HepG2 (cell line): ENCODE results near the gene LHFPL2. TPM values are rescaled to one million over a fixed set of nuclear protein-coding genes. Genes with fewer than 3 reads are reported as not detected.

Source experiments
- BRD4 ChIP-seq: sonication (generic); formaldehyde crosslinking; IDR thresholded peaks from 2 replicates; pipeline ENCODE4 v1.4.0; 2020; ENCODE audit warnings: missing genetic modification reagents
- FOXA3 ChIP-seq: IDR thresholded peaks from 2 replicates; pipeline ENCODE4 v1.6.1; 2016; ENCODE audit warnings: missing genetic modification reagents, missing compliant biosample characterization
- HDAC1 ChIP-seq: sonication (generic); formaldehyde crosslinking; IDR thresholded peaks from 2 replicates; pipeline ENCODE4 v1.5.1; 2020; ENCODE audit warnings: mild to moderate bottlenecking, missing genetic modification reagents
- HDAC2 ChIP-seq: sonication (generic); formaldehyde crosslinking; IDR thresholded peaks from 2 replicates; pipeline ENCODE4 v1.4.0; 2020; ENCODE audit warnings: missing genetic modification reagents
- MED13 ChIP-seq: sonication (generic); formaldehyde crosslinking; IDR thresholded peaks from 2 replicates; pipeline ENCODE4 v1.5.0; 2020; ENCODE audit warnings: missing genetic modification reagents
- RXRB ChIP-seq: IDR thresholded peaks from 2 replicates; pipeline ENCODE4 v1.6.1; 2016; ENCODE audit warnings: borderline replicate concordance, missing genetic modification reagents, missing compliant biosample characterization
- ZBTB26 ChIP-seq: IDR thresholded peaks from 2 replicates; pipeline ENCODE4 v1.6.1; 2016; ENCODE audit warnings: missing compliant biosample characterization, missing genetic modification reagents, borderline replicate concordance
- ZHX1 ChIP-seq: sonication (generic); formaldehyde crosslinking; IDR thresholded peaks from 2 replicates; pipeline ENCODE4 v1.8.1; 2022; ENCODE audit warnings: low read depth, mild to moderate bottlenecking, missing genetic modification reagents
- ZNF224 ChIP-seq: sonication (generic); formaldehyde crosslinking; IDR thresholded peaks from 2 replicates; pipeline ENCODE4 v1.5.0; 2020; ENCODE audit warnings: mild to moderate bottlenecking, missing genetic modification reagents
- ZNF260 ChIP-seq: sonication (generic); formaldehyde crosslinking; IDR thresholded peaks from 2 replicates; pipeline ENCODE4 v1.4.0; 2020; ENCODE audit warnings: missing genetic modification reagents, low read depth, mild to moderate bottlenecking, borderline replicate concordance
- ZNF350 ChIP-seq: sonication (generic); formaldehyde crosslinking; IDR thresholded peaks from 2 replicates; pipeline ENCODE4 v1.4.0; 2020; ENCODE audit warnings: mild to moderate bottlenecking, low read depth, missing genetic modification reagents, borderline replicate concordance
- ZNF383 ChIP-seq: sonication (generic); formaldehyde crosslinking; IDR thresholded peaks from 2 replicates; pipeline ENCODE4 v1.4.0; 2020; ENCODE audit warnings: missing genetic modification reagents, mild to moderate bottlenecking, borderline replicate concordance
- ZNF441 ChIP-seq: sonication (generic); formaldehyde crosslinking; IDR thresholded peaks from 2 replicates; pipeline ENCODE4 v1.7.0; 2021; ENCODE audit warnings: missing genetic modification reagents, borderline replicate concordance
- ZNF546 ChIP-seq: sonication (generic); formaldehyde crosslinking; conservative IDR thresholded peaks from 2 replicates; pipeline ENCODE4 v1.8.1; 2023; ENCODE audit warnings: mild to moderate bottlenecking, missing genetic modification reagents
- ZNF788 ChIP-seq: sonication (generic); formaldehyde crosslinking; IDR thresholded peaks from 2 replicates; pipeline ENCODE4 v1.5.0; 2020; ENCODE audit warnings: mild to moderate bottlenecking, missing genetic modification reagents, borderline replicate concordance
- polyA plus RNA-seq, 8 experiments: library from polyadenylated mRNA; depleted of rRNA in 3 of 8; stranded (reverse) in 7 of 8; unstranded in 1 of 8; fragments of >200 nt; fragmentation: Illumina TruSeq in 4 of 8; extraction: Trizol in 4 of 8; gene quantifications; 2 replicates each; pipeline versions ENCODE4 v1.2.1 to v1.2.3, GENCODE V29; 2011 to 2016; ENCODE audit warnings: low read depth in 4 of 8, missing spikeins in 1 of 8, mixed read lengths in 1 of 8; ENCODE audit not compliant: insufficient read depth in 1 of 8
- total RNA-seq, 5 experiments: library from RNA; depleted of rRNA; stranded (reverse); fragments of >200 nt; fragmentation: Illumina TruSeq; extraction: Trizol; gene quantifications; 2 replicates each; pipeline ENCODE4 v1.2.3, GENCODE V29; 2016; ENCODE audit warnings: low read depth in 1 of 5
- TF ChIP-seq, protein P1 (sequence below): sonication (generic); formaldehyde crosslinking; IDR thresholded peaks from 2 replicates; pipeline ENCODE4 v1.4.0; 2020; ENCODE audit warnings: mild to moderate bottlenecking, missing genetic modification reagents

Gene LHFPL2
- total and polyA plus RNA-seq, 2 of the 13 experiments (the other 11 are each of a cell fraction or from before 2014, with no cell fraction given) = 6.0 to 20.0 TPM

DNA sequence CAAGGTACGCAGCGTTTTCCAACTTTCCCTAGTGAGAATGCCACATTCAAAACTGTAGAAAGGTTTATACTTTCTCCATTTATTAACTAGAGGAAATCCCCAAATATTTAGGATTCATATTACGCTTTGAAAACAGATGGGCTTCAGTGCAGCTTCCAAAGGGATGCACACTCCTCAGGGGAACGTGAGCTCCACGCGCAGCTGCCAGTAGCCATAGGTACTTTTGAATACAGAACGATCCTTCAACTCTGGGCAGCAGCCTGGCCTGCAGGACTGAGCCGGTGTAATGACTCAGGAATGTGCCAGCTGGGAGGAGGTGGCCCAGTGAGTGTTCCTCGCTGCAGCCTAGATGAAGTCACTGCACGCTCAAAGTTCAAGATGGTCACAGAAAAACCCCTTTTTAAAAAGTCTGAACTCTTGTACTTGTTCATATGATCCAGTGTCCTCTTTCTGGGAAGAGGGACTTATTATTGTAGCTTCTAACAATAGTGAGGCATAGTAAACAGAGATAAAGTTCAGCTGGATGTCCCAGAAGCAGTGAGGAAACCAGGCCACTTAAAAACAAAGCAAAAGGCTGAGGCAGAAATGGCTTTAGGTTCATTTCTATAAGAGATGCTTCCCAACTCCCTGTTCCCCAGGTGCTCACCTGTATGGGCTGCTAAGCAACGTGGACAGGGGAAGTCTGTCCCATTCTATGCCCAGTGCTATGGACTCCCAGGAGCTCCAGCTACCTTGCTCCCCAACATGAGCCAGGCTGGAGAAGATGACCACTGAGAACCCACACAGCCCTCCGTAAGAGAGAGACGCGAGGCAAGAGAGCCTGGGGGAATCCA lies 130.0 kb downstream of the LHFPL2 start (continued):
- TF ChIP-seq, protein P1, sequence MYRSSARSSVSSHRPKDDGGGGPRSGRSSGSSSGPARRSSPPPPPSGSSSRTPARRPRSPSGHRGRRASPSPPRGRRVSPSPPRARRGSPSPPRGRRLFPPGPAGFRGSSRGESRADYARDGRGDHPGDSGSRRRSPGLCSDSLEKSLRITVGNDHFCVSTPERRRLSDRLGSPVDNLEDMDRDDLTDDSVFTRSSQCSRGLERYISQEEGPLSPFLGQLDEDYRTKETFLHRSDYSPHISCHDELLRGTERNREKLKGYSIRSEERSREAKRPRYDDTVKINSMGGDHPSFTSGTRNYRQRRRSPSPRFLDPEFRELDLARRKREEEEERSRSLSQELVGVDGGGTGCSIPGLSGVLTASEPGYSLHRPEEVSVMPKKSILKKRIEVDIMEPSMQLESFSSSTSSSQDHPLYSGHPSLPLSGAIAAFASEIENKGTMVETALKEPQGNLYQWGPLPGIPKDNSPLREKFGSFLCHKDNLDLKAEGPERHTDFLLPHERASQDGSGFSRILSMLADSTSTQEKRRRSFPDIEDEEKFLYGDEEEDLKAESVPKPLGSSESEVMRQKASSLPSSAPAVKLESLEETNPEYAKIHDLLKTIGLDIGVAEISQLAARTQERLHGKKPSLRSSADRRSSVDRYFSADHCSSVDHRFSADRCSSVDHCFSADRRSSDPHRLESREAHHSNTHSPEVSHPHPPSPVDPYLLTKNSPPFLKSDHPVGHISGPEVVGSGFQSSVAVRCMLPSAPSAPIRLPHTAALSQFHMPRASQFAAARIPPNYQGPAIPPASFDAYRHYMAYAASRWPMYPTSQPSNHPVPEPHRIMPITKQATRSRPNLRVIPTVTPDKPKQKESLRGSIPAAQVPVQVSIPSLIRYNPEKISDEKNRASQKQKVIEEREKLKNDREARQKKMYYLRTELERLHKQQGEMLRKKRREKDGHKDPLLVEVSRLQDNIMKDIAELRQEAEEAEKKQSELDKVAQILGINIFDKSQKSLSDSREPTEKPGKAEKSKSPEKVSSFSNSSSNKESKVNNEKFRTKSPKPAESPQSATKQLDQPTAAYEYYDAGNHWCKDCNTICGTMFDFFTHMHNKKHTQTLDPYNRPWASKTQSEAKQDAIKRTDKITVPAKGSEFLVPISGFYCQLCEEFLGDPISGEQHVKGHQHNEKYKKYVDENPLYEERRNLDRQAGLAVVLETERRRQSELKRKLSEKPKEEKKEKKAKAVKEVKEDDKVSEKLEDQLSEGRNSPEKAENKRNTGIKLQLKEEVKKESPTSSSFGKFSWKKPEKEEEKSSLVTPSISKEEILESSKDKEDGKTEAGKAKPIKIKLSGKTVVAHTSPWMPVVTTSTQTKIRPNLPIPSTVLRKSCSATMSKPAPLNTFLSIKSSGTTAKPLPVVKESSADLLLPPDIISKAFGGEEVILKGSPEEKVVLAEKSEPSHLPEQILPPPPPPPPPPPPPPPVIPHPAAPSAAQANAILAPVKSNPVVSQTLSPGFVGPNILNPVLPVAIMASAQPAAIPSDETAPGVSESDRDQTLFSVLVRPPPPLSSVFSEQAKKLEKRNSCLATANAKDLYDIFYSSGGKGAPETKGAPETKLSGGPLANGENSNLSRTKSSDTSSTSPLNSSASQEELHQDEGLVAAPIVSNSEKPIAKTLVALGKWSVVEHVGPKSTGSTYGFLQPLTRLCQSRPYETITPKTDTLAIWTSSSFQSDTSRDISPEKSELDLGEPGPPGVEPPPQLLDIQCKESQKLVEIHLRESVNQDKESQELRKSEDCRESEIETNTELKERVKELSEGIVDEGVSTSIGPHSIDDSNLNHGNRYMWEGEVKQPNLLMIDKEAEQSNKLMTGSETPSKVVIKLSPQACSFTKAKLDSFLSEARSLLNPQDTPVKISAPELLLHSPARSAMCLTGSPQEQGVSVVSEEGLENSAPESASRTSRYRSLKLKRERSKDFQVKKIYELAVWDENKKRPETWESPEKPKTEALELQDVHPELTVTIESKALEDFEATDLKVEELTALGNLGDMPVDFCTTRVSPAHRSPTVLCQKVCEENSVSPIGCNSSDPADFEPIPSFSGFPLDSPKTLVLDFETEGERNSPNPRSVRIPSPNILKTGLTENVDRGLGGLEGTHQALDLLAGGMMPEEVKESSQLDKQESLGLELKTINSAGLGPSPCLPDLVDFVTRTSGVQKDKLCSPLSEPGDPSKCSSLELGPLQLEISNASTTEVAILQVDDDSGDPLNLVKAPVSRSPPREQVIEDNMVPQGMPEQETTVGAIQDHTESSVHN (CRISPR knock-in tag) = no peak
- TF ChIP-seq RXRB (peak; percentile 91), ZNF224 (CRISPR knock-in tag) (0 out of 2 replicates have a peak, but pooled peaks have one; percentile 64), ZNF260 (CRISPR knock-in tag) (no peak), ZNF546 (CRISPR knock-in tag) (0 out of 2 replicates have a peak, but pooled peaks have one; percentile 42), MED13 (CRISPR knock-in tag) (no peak), ZNF441 (CRISPR knock-in tag) (no peak), ZNF383 (peak; percentile 42; the same call in 1 of the 2 replicates), ZNF350 (CRISPR knock-in tag) (no peak; the same call in 1 of the 2 replicates), ZHX1 (CRISPR knock-in tag) (no peak), HDAC1 (CRISPR knock-in tag) (peak; percentile 91), HDAC2 (CRISPR knock-in tag) (peak; percentile 89), FOXA3 (CRISPR knock-in tag) (peak; percentile 86), ZBTB26 (peak; percentile 47; the same call in 1 of the 2 replicates), ZNF788 (CRISPR knock-in tag) (no peak; the same call in 1 of the 2 replicates), BRD4 (peak; percentile 31; the same call in 1 of the 2 replicates)
